Left ventricle myocardium inferior (tissue), 1 donor: Measurements from ENCODE around the gene CAMK1D. TPM values are rescaled to one million over a fixed set of nuclear protein-coding genes. Genes with fewer than 3 reads are reported as not detected.

Experiments used
- DNase-seq: peaks from one replicate; pipeline ENCODE4 v3.0.0-alpha.2; 2020
- H3K27ac ChIP-seq: fragments of 200-600 bp; replicated peaks from 2 replicates; pipeline ENCODE4 v1.8.0; 2021
- H3K27me3 ChIP-seq: fragments of 200-600 bp; 2 replicates; pipeline ENCODE4 v1.8.0; 2021; ENCODE audit warnings: low read depth
- H3K36me3 ChIP-seq: fragments of 200-600 bp; 2 replicates; pipeline ENCODE4 v1.8.0; 2021
- H3K4me1 ChIP-seq: fragments of 200-600 bp; 2 replicates; pipeline ENCODE4 v1.8.0; 2021
- H3K4me3 ChIP-seq: fragments of 200-600 bp; 2 replicates; pipeline ENCODE4 v1.8.0; 2021; ENCODE audit warnings: mild to moderate bottlenecking, moderate library complexity
- H3K9me3 ChIP-seq: fragments of 200-600 bp; replicated peaks from 2 replicates; pipeline ENCODE4 v1.8.0; 2021
- CTCF ChIP-seq: fragments of 200-600 bp; IDR thresholded peaks from 2 replicates; pipeline ENCODE4 v1.8.0; 2021; ENCODE audit warnings: antibody characterized with exemption, mild to moderate bottlenecking, borderline replicate concordance
- intact Hi-C: fragments of 100-400 bp; cut with micrococcal nuclease; formaldehyde crosslinking; loops from one replicate; pipeline ENCODE4 v1.11.0; 2022
- total RNA-seq: library from RNA; stranded (reverse); fragmentation: NEBNext Ultra II Directional; extraction: Animal tissue kit (Norgen Biotek cat#: 25700); gene quantifications from one replicate; pipeline ENCODE4 v1.2.1, GENCODE V29; 2021
- donor health status: DM: no; HTN: yes; CAD: no; lungs with severe emphysema.

CAMK1D gene
- total RNA-seq, 1 donor from 2014 or later: 2.5 TPM

DNA sequence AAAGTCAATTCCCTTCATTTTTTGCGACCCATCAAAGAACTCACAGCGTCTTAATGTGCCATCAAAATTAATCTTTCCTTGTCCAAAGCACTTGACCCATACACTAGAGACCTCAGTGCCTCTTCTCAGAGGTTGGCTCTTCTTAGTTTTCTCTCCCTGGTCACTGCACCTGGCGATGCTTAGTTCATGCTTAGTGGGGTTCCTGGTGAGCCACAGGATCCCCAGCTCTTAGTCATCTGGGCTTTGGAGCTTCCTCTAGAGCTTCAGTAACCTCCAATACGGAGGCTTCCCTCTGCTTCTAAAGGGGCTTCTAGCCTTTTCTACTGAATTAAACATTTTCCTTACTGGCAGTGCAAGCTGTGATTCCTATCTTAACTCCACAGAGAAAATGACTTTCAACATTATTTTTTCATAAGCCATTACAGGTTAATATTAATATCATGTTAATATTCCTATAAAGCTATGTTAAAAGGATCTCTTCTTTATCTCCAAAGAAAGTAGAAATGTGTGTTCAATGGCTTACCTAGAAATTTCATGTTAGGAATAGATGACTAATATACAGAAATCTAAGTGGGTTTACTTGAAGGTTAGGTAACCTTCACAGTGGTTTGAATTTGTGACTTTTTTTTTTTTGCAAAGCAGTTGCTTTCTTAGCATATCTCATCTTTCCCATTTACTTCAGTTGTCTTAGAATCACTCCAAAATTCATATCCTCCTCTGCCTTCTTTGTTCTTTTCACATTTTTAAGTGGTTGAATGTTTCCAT lies 295.2 kb downstream of the CAMK1D start:
- Histone ChIP-seq H3K27ac (no peak overlapping the region), H3K4me1 (peaks cover 9% of the 10 kb centered on the region), H3K27me3 (no peaks in the 10 kb centered on the region), H3K9me3 (no peaks in the 10 kb centered on the region), H3K4me3 (no peak overlapping the region), H3K36me3 (no peaks in the 10 kb centered on the region)
- intact Hi-C loops: no loop called here
- no peak for DNase-seq
- no peak for TF ChIP-seq CTCF

- no peaks in the 10 kb centered on the region for H3K9me3 ChIP-seq
- H3K36me3 ChIP-seq: no peaks in the 10 kb centered on the region
- no peak for DNase-seq
- no peak overlapping the region for H3K4me3 ChIP-seq
- intact Hi-C loops: no loop called here
- no peak for TF ChIP-seq CTCF
- no peak overlapping the region for H3K27ac ChIP-seq
- peaks cover 9% of the 10 kb centered on the region for H3K4me1 ChIP-seq
- H3K27me3 ChIP-seq: no peaks in the 10 kb centered on the region
These were observed 296.1 kb downstream of the CAMK1D start for GRCh38 chr10:12645449-12645848.

DNA sequence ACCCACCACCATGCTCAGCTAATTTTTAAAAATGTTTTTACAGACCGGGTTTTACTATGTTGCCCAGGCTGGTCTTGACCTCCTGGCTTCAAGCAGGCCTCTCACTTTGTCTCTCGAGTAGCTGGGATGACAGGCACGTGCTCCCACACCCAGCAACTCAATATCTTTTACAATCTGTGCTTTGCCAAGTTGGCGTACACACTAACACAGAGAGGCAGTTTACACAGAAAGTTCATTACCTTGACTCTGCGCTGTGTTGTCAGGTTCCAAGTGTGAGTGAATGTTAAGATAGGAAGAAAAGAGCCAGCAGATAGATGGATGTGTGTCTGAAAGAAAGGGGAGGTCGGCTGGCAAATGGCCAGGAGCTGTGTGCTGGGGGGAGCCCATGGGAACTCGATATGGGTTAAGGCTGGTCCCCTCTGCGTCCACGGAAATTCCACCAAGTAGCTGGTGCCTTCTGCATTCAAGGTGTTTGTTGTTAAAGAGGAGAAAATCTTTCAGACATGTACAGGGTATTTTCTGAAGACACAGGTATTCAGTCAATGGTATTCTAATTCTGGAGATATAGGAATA lies 299.8 kb downstream of the CAMK1D start:
- H3K4me3 ChIP-seq: no peak overlapping the region
- DNase-seq: no peak
- no peak overlapping the region for H3K27ac ChIP-seq
- no peaks in the 10 kb centered on the region for H3K36me3 ChIP-seq
- peaks cover 9% of the 10 kb centered on the region for H3K9me3 ChIP-seq
- peaks cover 9% of the 10 kb centered on the region for H3K4me1 ChIP-seq
- no peak for TF ChIP-seq CTCF
- H3K27me3 ChIP-seq: no peaks in the 10 kb centered on the region
- intact Hi-C loops: no loop called here

- TF ChIP-seq CTCF: no peak
- H3K9me3 ChIP-seq: peaks cover 19% of the 10 kb centered on the region
- no peaks in the 10 kb centered on the region for H3K36me3 ChIP-seq
- H3K4me1 ChIP-seq: peaks cover 9% of the 10 kb centered on the region
- intact Hi-C loops: loop anchor here (10.0 kb wide), 1 partner anchor 385 kb away; no protein-coding TSS in a partner anchor
- no peak overlapping the region for H3K27ac ChIP-seq
- H3K4me3 ChIP-seq: no peak overlapping the region
- no peak for DNase-seq
- no peaks in the 10 kb centered on the region for H3K27me3 ChIP-seq
These were observed 300.8 kb downstream of the CAMK1D start for GRCh38 chr10:12650122-12650521.

DNA sequence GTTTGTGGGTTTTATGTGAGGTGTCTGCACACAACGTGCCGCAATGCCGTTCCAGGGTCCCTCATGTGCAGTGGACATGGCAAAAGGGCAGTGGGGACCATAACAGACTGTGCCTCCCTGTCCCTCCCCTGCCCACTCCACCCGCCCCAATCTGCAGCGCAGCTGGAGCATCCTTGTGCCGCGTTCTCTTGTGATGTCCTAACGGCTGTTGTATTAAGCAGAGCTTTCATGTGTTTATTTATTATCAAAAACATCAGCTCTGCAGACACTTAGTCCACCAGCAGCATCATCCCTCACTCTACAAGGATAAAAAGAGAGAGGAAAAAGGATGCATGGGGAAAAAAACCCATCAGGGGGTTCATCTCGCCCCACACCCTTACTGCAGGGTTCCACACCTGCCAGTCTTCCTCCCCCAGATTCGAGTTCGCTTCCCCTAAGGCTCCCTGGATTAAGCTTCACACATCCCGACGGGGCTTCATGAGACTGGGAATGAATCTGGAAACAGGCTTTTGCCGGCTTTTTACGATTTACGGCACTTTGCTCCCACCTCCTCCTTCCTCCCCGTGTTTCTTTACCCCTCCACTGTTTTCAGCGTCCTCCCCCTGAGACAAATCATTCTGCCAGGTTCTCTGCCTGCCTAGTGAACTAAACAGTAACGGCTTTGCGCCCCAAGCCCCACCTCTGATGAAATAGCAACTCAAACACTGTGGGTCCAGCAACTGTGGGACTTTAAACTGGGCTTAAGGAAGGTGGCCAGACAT lies 301.4 kb downstream of the CAMK1D start:
- Histone ChIP-seq H3K4me3 (no peak overlapping the region), H3K36me3 (no peaks in the 10 kb centered on the region), H3K4me1 (peaks cover 9% of the 10 kb centered on the region), H3K27me3 (no peaks in the 10 kb centered on the region), H3K9me3 (peaks cover 20% of the 10 kb centered on the region), H3K27ac (no peak overlapping the region)
- DNase-seq: no peak
- intact Hi-C loops: loop anchor here (10.0 kb wide), 1 partner anchor 386 kb away; no protein-coding TSS in a partner anchor
- no peak for TF ChIP-seq CTCF
